NT2/D1 (cell line): Measurements from ENCODE around the gene ITGA5.

ENCODE experiments used
- DNase-seq: peaks from one replicate; pipeline ENCODE4 v3.0.0-alpha.2; 2011; ENCODE audit warnings: low read depth, low spot score
- H3K27me3 ChIP-seq: 2 replicates; pipeline ENCODE4 v1.6.0; 2011; ENCODE audit warnings: mild to moderate bottlenecking; ENCODE audit not compliant: insufficient read length, insufficient read depth
- H3K36me3 ChIP-seq: 2 replicates; pipeline ENCODE4 v1.6.1; 2011; ENCODE audit warnings: mild to moderate bottlenecking, low read length, mixed read lengths; ENCODE audit not compliant: insufficient read depth, insufficient read length
- H3K4me1 ChIP-seq: 2 replicates; pipeline ENCODE4 v1.5.1; 2011; ENCODE audit not compliant: insufficient read depth, insufficient read length
- H3K4me3 ChIP-seq: 2 replicates; pipeline ENCODE4 v1.5.1; 2011; ENCODE audit warnings: low read depth; ENCODE audit not compliant: insufficient read length
- H3K9ac ChIP-seq: 2 replicates; pipeline ENCODE4 v1.6.0; 2011; ENCODE audit warnings: low read depth; ENCODE audit not compliant: insufficient read length
- H3K9me3 ChIP-seq: 2 replicates; pipeline ENCODE4 v1.5.1; 2011; ENCODE audit warnings: mild to moderate bottlenecking, low read length; ENCODE audit not compliant: insufficient read depth
- SUZ12 ChIP-seq: IDR thresholded peaks from 2 replicates; pipeline ENCODE4 v1.6.1; 2011; ENCODE audit not compliant: insufficient read length, insufficient read depth; ENCODE audit errors: extremely low read depth
- YY1 ChIP-seq: IDR thresholded peaks from 2 replicates; pipeline ENCODE4 v1.6.1; 2011; ENCODE audit not compliant: insufficient read length, insufficient read depth
- ZNF274 ChIP-seq: IDR thresholded peaks from 2 replicates; pipeline ENCODE4 v1.6.1; 2011; ENCODE audit warnings: mild to moderate bottlenecking, low read depth, low read length

ITGA5 gene

GRCh38 chr12:54419088-54419887, at the start of gene ITGA5:
Gene ITGA5 (minus strand): TSS chr12:54419266. CDS start chr12:54419198, 68 bp downstream.
- peaks cover 3% of the 10 kb centered on the region for H3K27me3 ChIP-seq
- H3K4me3 ChIP-seq, result peak within 1 kb of the TSS; percentile 70
- no peaks in the 10 kb centered on the region for H3K9me3 ChIP-seq
- no peak for DNase-seq
- peaks cover 16% of the 10 kb centered on the region for H3K36me3 ChIP-seq
- peak within 1 kb of the TSS; percentile 85 for H3K9ac ChIP-seq
- H3K4me1 ChIP-seq, result peaks cover 16% of the 10 kb centered on the region
- TF ChIP-seq ZNF274 (no peak), SUZ12 (no peak), YY1 (no peak)

GRCh38 chr12:54465857-54466523, 46.9 kb upstream of the ITGA5 start:
- Histone ChIP-seq H3K9me3 (no peaks in the 10 kb centered on the region), H3K4me3 (no peak overlapping the region), H3K4me1 (no peaks in the 10 kb centered on the region), H3K27me3 (no peaks in the 10 kb centered on the region), H3K9ac (no peak overlapping the region), H3K36me3 (no peaks in the 10 kb centered on the region)
- DNase-seq, result no peak
- TF ChIP-seq YY1 (no peak), SUZ12 (no peak), ZNF274 (no peak)

GRCh38 chr12:54463484-54463883, 44.4 kb upstream of the ITGA5 start:
- Histone ChIP-seq H3K4me3 (no peak overlapping the region), H3K9me3 (no peaks in the 10 kb centered on the region), H3K4me1 (no peaks in the 10 kb centered on the region), H3K27me3 (no peaks in the 10 kb centered on the region), H3K36me3 (no peaks in the 10 kb centered on the region), H3K9ac (no peak overlapping the region)
- no peak for DNase-seq
- TF ChIP-seq ZNF274, result no peak
- TF ChIP-seq SUZ12, result no peak
- no peak for TF ChIP-seq YY1

- H3K36me3 ChIP-seq, result no peaks in the 10 kb centered on the region
- H3K9ac ChIP-seq, result no peak overlapping the region
- no peak overlapping the region for H3K4me3 ChIP-seq
- no peaks in the 10 kb centered on the region for H3K4me1 ChIP-seq
- no peaks in the 10 kb centered on the region for H3K27me3 ChIP-seq
- DNase-seq, result no peak
- H3K9me3 ChIP-seq, result no peaks in the 10 kb centered on the region
- TF ChIP-seq YY1, result no peak
- TF ChIP-seq ZNF274, result no peak
These were observed 44.0 kb upstream of the ITGA5 start for GRCh38 chr12:54463034-54463433.

- no peak for DNase-seq
- TF ChIP-seq ZNF274 (no peak), SUZ12 (no peak), YY1 (no peak)
- H3K27me3 ChIP-seq, result peaks cover 3% of the 10 kb centered on the region
These were observed 41.4 kb upstream of the ITGA5 start for GRCh38 chr12:54460317-54460923.

GRCh38 chr12:54459355-54459754, 40.3 kb upstream of the ITGA5 start:
- no peak for DNase-seq
- Histone ChIP-seq H3K9me3 (no peaks in the 10 kb centered on the region), H3K4me1 (no peaks in the 10 kb centered on the region), H3K36me3 (no peaks in the 10 kb centered on the region), H3K9ac (no peak overlapping the region), H3K4me3 (no peak overlapping the region), H3K27me3 (peaks cover 3% of the 10 kb centered on the region)
- TF ChIP-seq SUZ12, result no peak

More at GRCh38 chr12:54460317-54460923, 41.4 kb upstream of the ITGA5 start:
- H3K36me3 ChIP-seq, result no peaks in the 10 kb centered on the region
- H3K4me1 ChIP-seq, result no peaks in the 10 kb centered on the region
- no peaks in the 10 kb centered on the region for H3K9me3 ChIP-seq
- no peak overlapping the region for H3K9ac ChIP-seq
- no peak overlapping the region for H3K4me3 ChIP-seq
